Measurements from ENCODE around the gene CCDC167.

DNA sequence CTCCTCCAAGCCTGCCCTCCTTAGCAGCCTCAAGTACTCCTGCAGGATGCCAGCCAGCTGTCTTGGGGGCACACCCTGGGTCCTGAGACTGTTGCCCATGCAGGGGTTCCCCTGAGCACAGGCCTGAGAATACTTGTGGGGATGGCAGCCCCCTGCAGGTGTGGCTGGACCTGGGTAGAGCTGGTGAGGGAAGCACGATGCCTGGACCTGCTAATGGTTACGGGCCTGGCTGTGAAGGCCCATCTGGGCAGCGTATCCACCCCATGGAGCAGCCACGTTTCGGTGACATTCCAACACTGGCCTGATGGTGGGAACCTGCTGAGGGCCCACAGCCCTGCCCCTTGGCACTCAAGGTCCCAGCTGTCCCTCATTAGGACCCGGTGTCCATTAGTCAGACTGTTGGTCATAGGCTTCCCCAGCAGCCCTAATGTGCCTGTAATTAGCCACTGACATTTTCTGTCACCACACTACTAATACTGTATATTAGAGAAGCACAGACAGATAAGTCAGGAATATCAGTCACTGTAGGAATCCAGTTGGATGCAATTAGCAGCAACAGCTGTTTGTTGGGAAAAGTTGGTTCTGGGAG is 20.3 kb downstream of the CCDC167 start:
- TF ChIP-seq, protein P1, sequence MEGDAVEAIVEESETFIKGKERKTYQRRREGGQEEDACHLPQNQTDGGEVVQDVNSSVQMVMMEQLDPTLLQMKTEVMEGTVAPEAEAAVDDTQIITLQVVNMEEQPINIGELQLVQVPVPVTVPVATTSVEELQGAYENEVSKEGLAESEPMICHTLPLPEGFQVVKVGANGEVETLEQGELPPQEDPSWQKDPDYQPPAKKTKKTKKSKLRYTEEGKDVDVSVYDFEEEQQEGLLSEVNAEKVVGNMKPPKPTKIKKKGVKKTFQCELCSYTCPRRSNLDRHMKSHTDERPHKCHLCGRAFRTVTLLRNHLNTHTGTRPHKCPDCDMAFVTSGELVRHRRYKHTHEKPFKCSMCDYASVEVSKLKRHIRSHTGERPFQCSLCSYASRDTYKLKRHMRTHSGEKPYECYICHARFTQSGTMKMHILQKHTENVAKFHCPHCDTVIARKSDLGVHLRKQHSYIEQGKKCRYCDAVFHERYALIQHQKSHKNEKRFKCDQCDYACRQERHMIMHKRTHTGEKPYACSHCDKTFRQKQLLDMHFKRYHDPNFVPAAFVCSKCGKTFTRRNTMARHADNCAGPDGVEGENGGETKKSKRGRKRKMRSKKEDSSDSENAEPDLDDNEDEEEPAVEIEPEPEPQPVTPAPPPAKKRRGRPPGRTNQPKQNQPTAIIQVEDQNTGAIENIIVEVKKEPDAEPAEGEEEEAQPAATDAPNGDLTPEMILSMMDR (IDR thresholded peaks at IDR 0.05; ENCODE audit: low read depth, low read length), result no peak
- TF ChIP-seq, protein P2, sequence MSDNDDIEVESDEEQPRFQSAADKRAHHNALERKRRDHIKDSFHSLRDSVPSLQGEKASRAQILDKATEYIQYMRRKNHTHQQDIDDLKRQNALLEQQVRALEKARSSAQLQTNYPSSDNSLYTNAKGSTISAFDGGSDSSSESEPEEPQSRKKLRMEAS (IDR thresholded peaks at IDR 0.05; ENCODE audit: low read depth, low read length), result no peak

Measured in NB4 (cell line).